Pons (tissue), 1 donor: Measurements from ENCODE around the gene RAB25.
A peak's percentile ranks its signal among the peaks of the same experiment; 100 is the strongest.
"Not testable (repeated sequence)": the region's sequence is repeated elsewhere in the genome, so short reads cannot be mapped to it uniquely, and the experiment has no call there.

Experiments
- DNase-seq: peaks from one replicate; pipeline ENCODE4 v3.0.0-alpha.2; 2016; ENCODE audit warnings: low spot score

RAB25 gene

GRCh38 chr1:156102633-156103511 is 41.9 kb downstream of the RAB25 start:
- no peak for DNase-seq

DNA sequence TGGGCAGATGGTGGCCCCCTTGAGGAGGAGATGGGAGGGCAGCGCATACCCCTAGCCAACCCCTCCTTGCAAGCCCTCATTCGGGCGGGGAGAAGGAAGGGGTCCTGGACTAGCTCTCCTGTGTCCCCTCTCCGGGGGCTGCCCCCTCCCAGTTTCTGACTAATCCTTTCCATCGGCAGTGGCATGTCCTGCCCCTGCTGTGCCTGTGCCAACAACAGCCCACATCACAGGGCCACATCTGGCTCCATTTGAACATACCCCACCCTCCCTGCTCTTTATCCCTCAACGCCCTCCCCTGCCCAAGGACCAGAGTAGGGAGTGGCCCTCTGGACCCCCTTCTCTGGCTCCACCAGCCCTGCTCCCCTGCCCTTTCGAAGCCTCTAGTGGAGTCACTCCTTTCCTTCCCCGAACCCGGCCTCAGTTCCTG is 42.6 kb downstream of the RAB25 start:
- no peak for DNase-seq

DNA sequence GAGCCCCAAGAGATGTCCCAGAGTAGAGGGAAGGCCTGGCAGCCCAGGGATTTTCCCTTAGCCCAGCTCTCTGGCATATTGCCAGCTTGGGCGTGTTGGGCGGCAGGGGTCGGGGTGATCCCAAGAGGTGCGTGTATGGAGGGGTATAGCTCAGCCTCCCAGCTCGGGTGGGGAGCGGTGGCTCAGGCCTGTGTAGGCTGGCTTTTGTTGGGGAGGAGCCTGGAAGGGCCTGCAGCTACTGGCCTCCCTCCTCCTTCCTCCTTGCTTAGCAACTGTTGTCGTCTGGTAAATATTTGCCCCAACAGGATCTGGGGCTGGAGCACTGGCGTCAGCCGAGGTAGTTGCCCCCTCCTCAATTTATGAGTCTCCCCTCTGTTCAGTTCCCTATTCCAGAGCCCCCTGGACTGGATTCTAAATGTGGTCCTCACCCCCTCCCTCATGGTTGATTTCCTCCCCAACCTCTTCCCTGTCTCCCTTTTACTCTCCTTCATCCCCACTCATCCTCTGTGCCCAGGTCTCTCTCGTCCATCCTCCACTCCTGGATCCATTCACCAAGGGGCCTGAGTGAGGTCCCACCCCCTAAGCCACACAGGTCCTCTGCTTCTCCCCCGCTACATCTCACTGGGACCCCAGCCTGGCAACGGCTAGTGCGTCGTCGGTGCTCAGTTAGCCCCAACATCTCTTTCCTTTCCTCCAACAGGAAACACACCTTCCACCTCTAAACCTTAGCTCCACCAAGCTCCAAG is 43.3 kb downstream of the RAB25 start:
- DNase-seq, result no peak

DNA sequence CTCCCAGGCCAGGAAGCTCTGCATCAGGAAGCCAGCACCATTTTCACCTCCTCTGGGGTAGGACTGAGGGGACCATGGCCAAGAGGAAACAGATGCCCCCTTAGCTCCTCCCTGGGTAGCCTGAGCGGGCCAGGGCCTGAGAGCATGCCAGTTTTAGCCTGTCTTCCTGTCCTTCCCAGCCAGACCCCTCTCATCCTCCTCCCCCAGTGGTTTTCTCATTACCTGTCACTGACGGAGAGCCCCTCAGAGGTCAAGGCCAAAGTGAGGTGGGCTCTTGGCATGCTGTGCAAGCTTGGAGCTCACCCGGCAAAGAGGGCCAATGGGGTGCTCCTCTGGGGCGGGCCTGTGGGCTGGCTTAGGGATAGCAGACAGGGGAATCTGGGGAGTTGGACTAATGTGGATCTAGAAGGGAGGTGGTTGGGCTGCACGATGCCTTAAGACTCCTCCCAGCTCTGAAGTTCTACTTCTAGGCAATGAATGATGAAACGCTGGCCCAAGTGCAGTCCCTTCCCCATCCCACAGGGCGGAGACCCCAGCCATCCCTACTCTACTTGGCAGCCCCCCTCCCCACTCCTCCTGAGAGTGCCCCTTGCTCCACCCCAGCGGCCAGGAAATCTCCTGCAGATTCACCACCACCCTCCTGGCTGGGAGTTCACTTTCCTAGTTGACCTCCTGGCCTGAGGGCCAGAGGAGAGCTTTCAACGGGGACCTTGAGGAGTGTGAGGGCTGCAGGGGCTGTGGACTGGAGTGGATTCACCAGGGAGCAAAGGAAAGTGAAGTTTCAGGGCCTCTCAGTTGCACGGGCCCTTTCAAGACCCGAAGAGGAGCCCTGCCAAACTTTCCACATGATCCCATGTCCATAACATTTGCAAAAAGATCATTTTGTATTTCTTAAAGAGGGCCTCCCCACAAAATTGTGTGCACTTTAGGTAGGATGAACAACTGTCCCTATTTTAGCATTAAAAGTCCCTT is 44.2 kb downstream of the RAB25 start:
- no peak for DNase-seq

DNA sequence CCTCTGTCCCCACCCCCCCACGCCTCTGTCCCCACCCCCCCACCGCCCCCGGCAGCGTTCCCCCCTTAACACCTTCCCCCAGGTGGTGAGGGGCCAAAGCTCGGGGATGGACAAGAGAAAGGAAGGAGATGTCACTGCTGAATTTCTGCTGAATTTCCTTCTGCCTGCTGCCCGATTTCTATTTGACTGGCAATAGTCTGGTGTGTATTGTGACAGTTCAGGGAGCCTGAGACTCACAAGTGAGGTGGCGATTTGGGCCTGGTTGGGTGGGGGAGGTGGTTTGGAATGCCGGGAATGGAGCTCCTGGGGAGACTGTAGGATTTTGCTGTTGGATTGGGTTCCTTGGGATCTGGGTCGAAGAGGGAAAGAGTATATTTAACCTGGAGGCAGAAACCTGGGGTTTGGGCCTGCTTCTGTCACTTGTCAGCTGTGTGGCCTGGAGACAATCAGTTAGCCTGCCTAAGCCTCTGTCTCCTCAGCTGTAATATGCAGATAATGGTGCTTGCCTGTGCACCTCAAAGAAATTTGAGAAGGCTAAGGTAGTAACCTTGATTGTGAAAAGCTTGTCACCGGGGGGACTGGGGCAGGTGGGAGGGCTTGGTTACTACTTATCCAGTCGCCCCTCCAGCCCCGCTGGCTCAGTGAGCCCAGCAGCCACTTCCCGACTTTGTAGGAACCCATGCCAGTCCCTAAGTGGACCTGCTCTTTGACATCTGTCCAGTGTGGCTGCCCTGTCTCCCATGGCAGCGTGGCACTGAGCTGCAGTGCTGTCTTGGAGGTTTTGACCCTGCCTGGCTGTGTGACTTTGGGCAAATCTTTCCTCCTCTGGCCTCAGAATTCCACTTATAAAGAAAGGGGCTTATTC is 45.9 kb downstream of the RAB25 start:
- no peak for DNase-seq

DNA sequence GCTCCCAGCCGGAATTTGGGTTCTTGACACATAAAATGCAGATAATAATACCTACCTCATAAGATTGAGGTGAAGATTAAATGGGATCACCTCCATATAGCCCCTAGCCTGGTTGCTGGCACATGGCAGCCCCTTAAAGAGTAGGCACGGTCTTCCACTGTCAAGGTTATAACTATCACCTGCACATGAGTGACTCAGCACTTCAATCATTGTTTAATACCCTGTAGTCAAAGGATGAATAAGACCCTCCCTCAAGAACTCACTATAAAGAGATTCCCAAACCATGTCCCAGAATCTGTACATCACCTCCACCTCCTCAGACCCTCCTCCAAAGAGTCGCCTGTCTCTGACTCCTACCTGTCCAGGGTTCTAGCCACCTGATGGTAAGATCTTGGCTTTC is 47.1 kb downstream of the RAB25 start:
- DNase-seq, result no peak

DNA sequence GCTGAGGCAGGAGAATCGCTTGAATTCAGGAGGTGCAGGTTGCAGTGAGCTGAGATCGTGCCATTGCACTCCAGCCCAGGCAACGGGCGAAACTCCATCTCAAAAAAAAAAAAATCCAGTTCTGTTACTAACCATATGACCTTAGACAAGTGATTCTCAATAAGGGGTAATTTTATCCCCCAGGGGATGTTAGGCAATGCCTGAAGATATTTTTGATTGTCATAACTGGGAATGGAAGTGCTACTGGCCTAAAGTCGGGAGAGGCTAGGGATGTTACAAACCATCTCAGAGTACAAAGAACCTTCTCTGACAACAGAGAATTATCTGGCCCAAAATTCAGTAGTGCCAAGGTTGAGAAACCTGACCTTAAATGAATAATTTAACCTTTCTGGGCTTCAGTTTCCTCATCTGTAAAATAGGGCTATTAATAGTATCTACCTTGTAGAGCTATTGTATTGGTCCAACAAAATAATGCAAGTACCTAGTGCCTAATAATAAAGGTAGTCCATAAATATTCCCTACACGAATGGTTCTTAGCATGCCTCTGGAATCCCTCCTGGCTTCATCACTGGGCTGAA is 47.8 kb downstream of the RAB25 start:
- DNase-seq, result no peak

DNA sequence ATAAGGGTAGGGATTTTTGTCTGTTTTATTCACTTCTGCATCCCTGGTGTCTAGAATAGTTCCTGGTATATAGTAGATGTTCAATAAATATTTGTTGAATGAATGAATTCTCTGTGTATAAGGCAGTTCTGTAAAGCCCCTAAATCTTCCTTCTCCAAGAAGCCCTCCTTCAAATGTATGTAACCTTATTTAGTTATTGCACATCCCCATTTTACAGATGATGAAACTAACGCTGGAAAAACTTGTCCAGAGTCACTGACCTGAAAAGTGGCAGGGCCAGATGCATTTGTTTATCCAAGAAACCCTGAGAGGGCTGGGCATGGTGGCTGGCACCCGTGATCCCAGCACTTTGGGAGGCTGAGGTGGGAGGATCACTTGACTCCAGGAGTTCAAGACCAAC is 49.3 kb downstream of the RAB25 start:
- no peak for DNase-seq

DNA sequence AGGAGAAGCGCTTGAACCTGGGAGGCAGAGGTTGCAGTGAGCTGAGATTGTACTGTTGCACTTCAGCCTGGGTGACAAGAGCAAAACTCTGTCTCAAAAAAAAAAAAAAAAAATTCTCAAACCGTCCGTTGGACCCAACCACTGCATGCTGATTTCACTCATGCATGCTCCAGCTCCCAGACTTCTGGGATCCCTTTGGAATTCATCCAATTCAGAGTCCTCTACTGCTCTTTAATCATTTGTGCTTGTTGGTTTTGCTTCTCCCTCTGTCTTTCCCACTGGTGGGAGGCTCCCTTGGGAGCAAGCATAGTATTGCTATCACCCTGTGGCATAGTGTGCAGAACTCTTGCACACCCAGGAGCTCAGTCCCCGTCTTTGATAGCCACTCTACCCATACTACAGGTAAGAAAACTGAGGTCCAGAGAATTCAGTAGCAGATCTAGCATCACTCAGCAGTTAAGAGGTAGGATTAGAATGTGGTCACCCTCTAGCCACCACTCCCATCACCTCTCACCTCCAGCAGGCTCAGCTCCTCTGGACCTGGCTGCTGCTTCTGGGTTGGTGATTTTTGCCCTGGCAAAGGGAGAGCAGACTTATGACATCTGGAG is 50.5 kb downstream of the RAB25 start:
- no peak for DNase-seq

DNA sequence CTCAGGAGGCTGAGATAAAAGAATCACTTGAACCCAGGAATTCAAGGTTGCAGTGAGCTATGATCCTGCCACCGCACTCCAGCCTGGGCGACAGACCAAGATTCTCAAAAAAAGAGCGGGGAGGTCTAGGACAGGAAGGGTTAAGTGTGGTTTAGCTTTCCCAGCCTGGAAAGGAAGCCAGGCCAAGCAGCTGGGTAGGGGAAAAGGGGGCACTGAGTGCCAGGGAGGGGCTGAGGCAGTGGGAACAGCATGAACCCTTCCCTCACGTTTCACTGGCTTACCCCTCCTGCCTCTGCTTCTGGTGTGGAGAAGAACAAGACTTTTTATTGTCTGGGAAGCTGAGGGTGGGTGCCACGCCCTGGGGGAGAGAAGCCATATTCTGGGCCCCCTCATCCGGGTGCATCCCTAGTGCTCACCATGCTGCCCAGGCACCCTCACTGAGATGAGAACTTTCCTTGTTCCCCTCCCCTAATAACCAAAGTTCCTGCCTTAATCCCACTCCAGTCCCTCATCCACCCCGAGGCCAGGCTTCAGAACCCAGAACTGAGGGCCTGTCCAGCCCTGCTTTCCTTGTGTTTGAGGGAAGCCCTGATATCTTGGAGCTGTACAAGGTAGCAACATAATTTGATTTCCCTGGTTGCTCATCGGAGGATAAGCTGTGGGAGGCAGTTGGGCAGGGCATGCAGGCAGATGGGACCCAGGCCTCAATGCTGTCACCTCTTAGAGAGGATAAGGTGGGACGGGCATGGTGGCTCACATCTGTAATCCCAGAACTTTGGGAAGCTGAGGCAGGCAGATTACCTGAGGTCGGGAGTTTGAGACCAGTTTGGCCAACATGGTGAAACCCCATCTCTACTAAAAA is 51.5 kb downstream of the RAB25 start:
- no peak for DNase-seq

GRCh38 chr1:156113282-156113950 is 52.5 kb downstream of the RAB25 start:
- DNase-seq, result no peak

DNA sequence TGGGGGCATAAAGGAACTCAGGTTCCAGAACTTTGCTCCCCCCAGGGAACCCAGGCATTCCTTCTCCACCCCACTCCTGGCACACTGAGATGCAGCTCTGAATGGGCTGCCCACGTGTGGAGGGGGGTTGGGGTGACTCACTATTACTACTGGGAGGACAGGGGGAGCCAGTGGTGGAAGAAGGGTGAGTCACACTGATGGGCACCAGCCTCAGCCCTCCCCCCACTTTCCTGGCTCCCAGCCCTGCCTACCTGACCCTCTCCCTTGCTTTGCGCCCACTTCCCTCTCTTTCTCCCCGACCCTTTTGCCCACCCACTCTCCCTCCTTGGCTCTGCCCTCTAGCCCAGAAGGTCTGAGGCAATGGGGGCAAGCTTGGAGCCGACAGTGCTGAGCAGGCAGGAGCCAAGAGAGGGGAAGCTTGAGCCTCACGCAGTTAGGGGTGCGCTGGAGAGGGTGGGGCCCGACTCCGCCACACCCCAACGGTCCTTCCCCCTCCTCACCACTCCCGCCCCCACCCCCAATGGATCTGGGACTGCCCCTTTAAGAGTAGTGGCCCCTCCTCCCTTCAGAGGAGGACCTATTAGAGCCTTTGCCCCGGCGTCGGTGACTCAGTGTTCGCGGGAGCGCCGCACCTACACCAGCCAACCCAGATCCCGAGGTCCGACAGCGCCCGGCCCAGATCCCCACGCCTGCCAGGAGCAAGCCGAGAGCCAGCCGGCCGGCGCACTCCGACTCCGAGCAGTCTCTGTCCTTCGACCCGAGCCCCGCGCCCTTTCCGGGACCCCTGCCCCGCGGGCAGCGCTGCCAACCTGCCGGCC is 53.4 kb downstream of the RAB25 start, which contains the start of gene LMNA:
Gene LMNA (plus strand): TSS at position 611 of the 818 bp plus-strand sequence. CDS start 208 bp downstream, outside the sequence.
- peak; percentile 80 for DNase-seq

DNA sequence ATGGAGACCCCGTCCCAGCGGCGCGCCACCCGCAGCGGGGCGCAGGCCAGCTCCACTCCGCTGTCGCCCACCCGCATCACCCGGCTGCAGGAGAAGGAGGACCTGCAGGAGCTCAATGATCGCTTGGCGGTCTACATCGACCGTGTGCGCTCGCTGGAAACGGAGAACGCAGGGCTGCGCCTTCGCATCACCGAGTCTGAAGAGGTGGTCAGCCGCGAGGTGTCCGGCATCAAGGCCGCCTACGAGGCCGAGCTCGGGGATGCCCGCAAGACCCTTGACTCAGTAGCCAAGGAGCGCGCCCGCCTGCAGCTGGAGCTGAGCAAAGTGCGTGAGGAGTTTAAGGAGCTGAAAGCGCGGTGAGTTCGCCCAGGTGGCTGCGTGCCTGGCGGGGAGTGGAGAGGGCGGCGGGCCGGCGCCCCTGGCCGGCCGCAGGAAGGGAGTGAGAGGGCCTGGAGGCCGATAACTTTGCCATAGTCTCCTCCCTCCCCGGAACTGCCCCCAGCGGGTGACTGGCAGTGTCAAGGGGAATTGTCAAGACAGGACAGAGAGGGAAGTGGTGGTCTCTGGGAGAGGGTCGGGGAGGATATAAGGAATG is 54.1 kb downstream of the RAB25 start:
- DNase-seq, result no peak

GRCh38 chr1:156115514-156116374 is 54.8 kb downstream of the RAB25 start:
- DNase-seq, result peak; percentile 71

- DNase-seq, result not testable (repeated sequence)
Observed at GRCh38 chr1:156116731-156117130, 55.8 kb downstream of the RAB25 start.
